ENCODE measurements around the gene SLC25A39.
A peak's percentile ranks its signal among the peaks of the same experiment; 100 is the strongest.

SLC25A39 gene

GRCh38 chr17:44327715-44328449 lies 3.3 kb upstream of the SLC25A39 start:
- TF ChIP-seq, protein P1, sequence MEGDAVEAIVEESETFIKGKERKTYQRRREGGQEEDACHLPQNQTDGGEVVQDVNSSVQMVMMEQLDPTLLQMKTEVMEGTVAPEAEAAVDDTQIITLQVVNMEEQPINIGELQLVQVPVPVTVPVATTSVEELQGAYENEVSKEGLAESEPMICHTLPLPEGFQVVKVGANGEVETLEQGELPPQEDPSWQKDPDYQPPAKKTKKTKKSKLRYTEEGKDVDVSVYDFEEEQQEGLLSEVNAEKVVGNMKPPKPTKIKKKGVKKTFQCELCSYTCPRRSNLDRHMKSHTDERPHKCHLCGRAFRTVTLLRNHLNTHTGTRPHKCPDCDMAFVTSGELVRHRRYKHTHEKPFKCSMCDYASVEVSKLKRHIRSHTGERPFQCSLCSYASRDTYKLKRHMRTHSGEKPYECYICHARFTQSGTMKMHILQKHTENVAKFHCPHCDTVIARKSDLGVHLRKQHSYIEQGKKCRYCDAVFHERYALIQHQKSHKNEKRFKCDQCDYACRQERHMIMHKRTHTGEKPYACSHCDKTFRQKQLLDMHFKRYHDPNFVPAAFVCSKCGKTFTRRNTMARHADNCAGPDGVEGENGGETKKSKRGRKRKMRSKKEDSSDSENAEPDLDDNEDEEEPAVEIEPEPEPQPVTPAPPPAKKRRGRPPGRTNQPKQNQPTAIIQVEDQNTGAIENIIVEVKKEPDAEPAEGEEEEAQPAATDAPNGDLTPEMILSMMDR (IDR thresholded peaks at IDR 0.05; ENCODE audit: low read depth, low read length) = no peak
- H3K4me3 ChIP-seq (replicated peaks in 1 of 2; ENCODE audit: low read depth in 2 of 2, low read length in 2 of 2) = no peak overlapping the region
- no peak for DNase-seq (ENCODE audit: low read depth in 2 of 2)

DNA sequence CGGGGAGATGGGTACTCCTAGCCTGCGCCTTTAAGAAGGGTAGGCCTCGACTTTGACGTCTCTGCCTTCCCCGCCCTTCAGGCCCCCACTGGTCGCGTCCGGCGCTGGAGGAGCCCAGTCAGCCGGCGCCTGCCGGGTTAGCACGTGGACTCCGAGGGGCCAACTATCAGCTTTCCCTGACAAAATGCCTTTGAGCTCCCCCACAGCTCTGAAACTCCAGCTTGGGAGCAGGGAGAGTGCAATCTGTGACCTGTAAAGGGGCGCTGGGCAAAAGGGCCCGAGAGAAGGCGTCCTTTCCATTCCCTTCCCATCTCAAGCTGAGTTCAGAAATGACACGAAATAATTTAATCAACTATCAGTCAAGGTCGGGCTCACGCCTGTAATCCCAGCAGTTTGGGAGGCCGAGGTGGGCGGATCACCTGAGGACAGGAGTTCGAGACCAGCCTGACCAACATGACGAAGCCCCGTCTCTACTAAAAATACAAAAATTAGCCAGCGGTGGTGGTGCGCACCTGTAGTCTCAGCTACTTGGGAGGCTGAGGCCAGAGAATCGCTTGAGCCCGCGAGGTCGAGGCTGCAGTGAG lies 2.3 kb upstream of the SLC25A39 start:
- no peak overlapping the region for H3K4me3 ChIP-seq (replicated peaks in 1 of 2; ENCODE audit: low read depth in 2 of 2, low read length in 2 of 2)
- peak; percentile 97 to 98 for DNase-seq (ENCODE audit: low read depth in 2 of 2)
- TF ChIP-seq, protein P1 (IDR thresholded peaks at IDR 0.05; ENCODE audit: low read depth, low read length) = no peak

DNA sequence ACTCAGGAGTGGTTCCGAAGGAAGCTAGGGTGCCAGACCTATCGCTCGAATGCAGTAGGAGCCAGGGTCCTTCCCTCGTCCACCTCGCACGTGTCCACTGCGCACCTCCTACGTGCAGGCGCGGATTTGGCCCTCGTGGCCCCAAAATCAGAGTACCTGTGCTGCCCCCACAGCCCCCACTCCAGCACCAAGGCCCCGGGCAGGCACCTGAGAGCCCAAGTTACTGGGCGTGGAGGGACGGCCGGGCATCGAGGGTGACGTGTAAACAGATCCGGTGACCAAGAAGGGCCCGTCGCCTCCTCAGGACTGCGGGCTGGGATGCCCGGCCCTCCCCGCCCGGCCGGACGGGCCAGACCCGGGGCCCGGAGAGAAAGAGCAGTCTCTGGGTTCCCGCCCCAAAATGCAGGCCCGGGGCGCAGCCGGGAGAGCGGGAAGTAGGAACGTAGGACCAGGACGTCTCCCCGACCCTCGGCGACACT lies 492 bp downstream of the SLC25A39 start:
- DNase-seq (ENCODE audit: low read depth in 2 of 2) = no peak
- TF ChIP-seq, protein P1 (IDR thresholded peaks at IDR 0.05; ENCODE audit: low read depth, low read length) = no peak
- peak overlapping the region; percentile 85 to 88 for H3K4me3 ChIP-seq (replicated peaks in 1 of 2; ENCODE audit: low read depth in 2 of 2, low read length in 2 of 2)

GRCh38 chr17:44323359-44324091 lies 1.1 kb downstream of the SLC25A39 start:
- TF ChIP-seq, protein P1 (IDR thresholded peaks at IDR 0.05; ENCODE audit: low read depth, low read length) = no peak
- peak overlapping the region; percentile 85 to 88 for H3K4me3 ChIP-seq (replicated peaks in 1 of 2; ENCODE audit: low read depth in 2 of 2, low read length in 2 of 2)
- no peak for DNase-seq (ENCODE audit: low read depth in 2 of 2)

- TF ChIP-seq, protein P1 (IDR thresholded peaks at IDR 0.05; ENCODE audit: low read depth, low read length) = no peak
- no peak for DNase-seq (ENCODE audit: low read depth in 2 of 2)
- no peak overlapping the region for H3K4me3 ChIP-seq (replicated peaks in 1 of 2; ENCODE audit: low read depth in 2 of 2, low read length in 2 of 2)
Observed at GRCh38 chr17:44322236-44322895, 2.3 kb downstream of the SLC25A39 start.

DNA sequence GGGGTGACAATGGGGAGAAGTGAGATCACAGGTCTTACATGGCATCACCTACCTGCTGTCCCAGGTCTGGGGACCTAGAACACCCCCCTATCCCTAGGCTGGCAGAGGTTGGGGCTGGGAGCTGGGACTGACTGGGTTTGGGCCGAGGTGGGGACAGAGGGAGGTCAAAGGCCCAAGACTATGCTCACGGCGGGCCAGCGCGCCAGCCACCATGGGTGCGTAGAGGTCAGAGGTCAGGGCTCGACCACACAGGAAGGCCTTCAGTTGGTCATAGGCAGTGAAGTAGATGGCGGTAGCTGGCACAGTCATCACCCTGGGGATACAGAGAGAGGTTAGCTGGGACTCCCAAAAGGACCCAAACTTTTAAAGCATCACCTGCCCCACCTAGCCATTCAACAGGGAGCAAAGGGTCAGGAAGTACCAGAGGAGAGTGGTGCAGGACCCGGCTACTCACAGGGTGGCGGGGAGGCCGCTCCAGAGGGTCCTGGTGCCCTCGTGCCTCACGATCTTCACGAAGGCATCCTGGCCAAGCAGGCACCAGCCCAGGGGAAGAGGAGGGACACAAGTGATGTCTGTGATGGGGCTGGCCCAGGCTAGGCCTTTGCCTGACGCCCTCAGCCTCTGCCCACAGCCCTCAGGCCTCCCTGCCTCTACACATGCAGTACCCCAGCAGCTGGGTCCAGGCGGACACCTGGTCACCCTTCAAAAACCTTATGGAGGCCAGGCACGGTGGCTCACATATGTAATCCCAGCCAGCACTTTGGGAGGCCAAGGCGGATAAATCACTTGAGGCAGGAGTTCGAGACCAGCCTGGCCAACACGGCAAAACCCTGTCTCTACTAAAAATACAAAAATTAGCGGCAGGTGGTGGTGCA lies 3.1 kb downstream of the SLC25A39 start:
- TF ChIP-seq, protein P1 (IDR thresholded peaks at IDR 0.05; ENCODE audit: low read depth, low read length) = no peak
- no peak for DNase-seq (ENCODE audit: low read depth in 2 of 2)
- no peak overlapping the region for H3K4me3 ChIP-seq (replicated peaks in 1 of 2; ENCODE audit: low read depth in 2 of 2, low read length in 2 of 2)

Data from cardiac fibroblast (primary cell).